DMS114 treated with DMSO at 0.1 percent for 48 hours (cell line): ENCODE measurements around the gene EIF3F.
A peak's percentile ranks its signal among the peaks of the same experiment; 100 is the strongest.

Experiments used
- DNase-seq: peaks from one replicate; lab custom pipeline; 2025; ENCODE audit not compliant: unreplicated experiment; lab: John Stamatoyannopoulos, UW

Gene EIF3F

GRCh38 chr11:8019314-8020243 lies 32.4 kb downstream of the EIF3F start:
- DNase-seq = no peak

DNA sequence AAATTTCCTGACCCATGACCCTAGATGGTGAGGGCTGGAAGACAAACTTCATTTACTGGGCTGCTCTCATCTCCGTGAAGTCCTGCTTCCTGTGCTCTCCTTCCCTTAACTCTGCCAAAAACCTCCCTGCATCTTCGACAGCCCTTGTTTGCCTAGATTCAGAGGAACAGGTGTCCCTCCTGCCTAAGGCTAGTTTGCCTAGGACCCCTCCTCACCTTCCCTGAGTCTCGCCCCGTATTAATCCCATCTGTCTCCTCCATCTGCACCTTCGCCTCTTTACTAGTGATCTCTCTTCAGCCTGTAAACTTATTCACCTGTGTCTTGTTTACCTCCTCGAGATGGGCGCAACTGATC lies 33.1 kb downstream of the EIF3F start:
- DNase-seq = no peak

GRCh38 chr11:8021920-8022319 lies 34.8 kb downstream of the EIF3F start:
- DNase-seq = no peak

DNA sequence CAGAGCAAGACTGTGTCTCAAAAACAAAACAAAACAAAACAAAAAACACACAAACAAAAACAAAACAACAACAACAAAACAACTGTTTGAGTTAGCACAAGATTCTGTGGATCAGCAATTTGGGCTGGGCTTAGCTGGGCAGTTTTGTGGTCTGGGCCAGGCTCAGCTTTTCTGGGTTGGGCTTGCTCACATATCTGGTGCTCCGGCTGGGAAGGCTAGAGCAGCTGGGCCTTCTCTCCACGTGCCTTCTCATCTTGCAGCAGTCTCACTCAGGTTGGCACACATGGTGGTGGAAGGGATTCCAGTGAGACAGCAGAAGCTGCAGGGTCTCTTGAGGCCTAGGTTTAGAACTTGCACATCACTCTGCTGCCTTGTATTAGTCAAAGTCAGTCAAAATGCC lies 35.7 kb downstream of the EIF3F start:
- no peak for DNase-seq

- no peak for DNase-seq
These were observed 36.9 kb downstream of the EIF3F start for GRCh38 chr11:8023831-8024555.

GRCh38 chr11:8025123-8025522 lies 38.0 kb downstream of the EIF3F start:
- DNase-seq = no peak

DNA sequence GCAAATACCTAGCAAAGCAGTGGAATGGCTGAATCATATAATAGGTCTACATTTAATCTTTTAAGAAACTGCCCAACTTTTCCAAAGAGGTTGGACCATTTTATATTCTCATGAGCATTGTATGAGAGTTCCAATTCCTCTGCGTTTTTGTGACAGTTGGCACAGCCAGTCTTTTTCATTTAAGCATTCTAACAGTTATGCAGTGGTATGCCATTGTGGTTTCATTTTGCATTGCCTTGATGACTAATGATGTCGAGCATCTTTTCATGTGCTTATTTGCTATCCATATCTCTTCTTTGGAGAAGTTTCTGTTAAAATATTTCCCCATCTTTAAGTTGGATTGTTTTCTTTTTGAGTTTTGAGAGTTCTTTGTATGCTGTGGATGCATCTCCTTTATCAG lies 38.7 kb downstream of the EIF3F start:
- DNase-seq = no peak

- no peak for DNase-seq
These were observed 39.8 kb downstream of the EIF3F start for GRCh38 chr11:8026982-8027381.

GRCh38 chr11:8028766-8029165 lies 41.6 kb downstream of the EIF3F start:
- DNase-seq = no peak

- no peak for DNase-seq
These were observed 43.5 kb downstream of the EIF3F start for GRCh38 chr11:8030526-8031247.

DNA sequence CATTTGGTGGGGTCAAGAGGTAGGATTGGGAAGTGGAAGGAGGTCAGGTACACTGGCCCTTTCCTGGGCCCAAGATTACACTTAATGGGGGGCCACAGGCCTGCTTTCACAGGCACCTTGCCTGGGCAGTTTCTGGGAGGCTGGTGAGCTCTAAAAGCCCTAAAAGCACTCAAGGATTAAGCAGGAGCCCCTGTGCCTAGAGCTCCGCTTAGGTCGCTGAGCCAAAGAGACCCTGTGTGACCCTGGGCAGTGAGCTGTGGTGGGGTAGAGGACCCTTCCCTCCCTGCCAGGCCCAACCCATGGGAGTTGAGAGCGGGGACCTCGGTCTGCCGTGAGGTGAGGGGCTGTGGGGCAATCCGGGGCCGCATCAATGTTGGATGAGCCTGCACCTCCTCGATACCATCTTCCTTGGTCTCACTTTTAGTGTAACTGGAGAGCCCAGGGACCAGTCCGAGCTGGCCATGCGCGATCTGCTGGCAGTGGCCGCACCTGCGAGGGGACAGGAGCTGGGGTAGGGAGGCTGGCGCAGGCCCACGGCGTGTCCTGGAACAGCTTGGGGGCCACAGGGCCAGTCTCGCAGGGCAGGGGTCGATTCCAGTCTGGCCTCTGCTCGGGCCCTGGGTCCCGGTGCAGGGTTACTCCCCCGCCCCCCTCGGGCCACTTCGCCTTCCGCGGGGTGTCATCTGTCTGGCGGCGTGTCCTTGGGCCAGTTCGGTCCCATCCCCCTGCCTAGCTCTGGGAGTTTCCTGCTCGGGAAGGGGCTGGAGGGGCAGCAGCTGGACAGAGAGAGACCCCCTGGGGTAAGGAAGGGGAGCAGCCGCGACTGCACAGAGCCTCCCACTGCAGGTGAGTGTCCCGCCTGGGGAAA lies 44.3 kb downstream of the EIF3F start:
- no peak for DNase-seq

- no peak for DNase-seq
These were observed 45.0 kb downstream of the EIF3F start for GRCh38 chr11:8032122-8032521.

GRCh38 chr11:8032576-8033304 lies 45.6 kb downstream of the EIF3F start:
- no peak for DNase-seq

- peak; percentile 34 for DNase-seq
These were observed 46.4 kb downstream of the EIF3F start for GRCh38 chr11:8033305-8034105.

DNA sequence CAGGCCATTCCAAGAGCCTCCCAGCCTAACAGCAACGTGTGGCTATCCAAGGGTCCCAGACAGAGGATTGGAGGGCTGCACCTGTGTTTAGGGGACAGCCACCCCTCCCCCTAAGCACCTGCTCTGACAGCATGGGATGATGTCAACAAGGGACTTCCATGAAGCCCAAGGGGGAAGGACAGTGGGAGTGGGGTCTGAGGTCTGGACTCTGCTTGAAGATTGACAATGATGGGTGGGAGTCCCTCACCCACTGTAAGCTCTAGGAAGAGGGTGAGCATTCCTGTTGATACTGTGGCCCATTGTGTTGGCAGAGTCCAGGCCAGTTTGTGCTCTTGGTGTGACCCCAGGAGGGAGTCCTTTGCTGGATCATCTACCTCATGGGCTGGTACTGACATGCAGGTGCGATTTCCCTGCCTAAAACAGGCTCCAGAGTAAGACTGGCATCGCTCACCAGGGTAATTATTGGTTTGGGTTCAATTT lies 47.0 kb downstream of the EIF3F start:
- DNase-seq = no peak

DNA sequence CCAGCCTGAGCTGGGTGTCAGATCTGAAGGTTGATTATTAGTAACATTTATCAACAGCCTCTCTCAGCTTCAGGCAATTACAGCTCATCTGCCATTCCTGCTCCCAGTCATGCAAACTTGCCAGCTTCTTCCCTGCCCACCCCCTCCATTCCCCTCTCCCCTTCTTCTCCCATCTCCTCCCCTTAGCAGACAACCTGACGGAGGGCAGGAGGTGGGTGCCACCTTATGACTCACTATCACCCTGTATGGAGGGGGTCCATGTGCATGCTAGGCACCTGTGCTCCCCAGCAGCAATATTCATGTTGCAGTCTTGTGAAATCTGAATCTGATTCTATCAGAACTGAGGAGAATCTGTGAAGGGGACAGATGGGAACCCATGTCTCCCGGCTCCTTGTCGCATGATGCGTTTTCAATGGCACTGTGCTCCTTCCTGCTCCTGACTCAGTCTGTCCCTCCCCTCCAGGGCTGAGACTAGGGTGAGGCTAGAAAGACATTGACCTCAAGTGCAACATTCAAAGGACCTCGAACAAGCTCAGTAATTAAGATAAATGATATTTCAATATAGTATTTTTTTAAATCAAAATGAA lies 47.6 kb downstream of the EIF3F start:
- no peak for DNase-seq

DNA sequence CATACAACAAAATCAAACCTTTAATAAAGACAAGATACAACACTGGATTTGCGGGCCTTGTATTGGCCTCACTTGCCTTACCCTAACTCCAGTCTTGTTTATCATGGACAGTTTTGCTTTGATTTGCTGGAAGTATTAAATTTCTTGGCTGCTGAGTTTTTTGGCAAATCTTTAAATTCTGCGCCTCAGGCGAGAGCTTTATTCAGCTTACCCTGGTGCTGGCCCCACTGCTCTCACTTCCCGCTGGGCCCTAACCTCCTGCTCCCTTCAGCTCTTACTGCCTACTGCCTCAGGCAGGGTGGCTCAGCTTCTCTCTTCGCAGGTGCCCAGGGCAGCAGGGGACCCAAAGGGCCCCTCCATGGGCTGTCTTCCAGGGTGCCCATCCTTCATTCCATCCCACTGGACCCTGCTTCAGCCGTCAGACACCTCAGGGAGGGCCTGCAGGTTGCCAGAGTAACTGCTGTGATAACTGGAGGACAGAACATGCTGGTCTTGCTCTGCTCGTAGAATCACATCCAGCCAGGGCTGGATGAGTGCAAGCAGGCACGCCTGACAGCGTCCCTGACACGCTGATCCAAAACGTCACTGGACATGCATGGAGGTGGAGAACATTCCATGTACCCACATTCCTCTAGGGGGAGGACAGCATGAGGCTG lies 48.2 kb downstream of the EIF3F start:
- no peak for DNase-seq
